GM23338 (cell line): ENCODE data around the gene TSHB. TPM values are rescaled to one million over a fixed set of nuclear protein-coding genes. Genes with fewer than 3 reads are reported as not detected.

Experiments used
- ATAC-seq: fragments of 200-7000 bp; cut with Tn5 transposase; 3 replicates; pipeline ENCODE4 v1.9.1; 2020
- DNase-seq: peaks from one replicate; pipeline ENCODE4 v3.0.0-alpha.2; 2015; ENCODE audit warnings: low spot score
- H2AFZ ChIP-seq: fragments of 200-600 bp; sonication (generic); 2 replicates; pipeline ENCODE4 v1.8.0; 2016; ENCODE audit warnings: antibody characterized with exemption, mild to moderate bottlenecking, moderate library complexity
- H3F3A ChIP-seq: fragments of 200-600 bp; sonication (generic); replicated peaks from 2 replicates; pipeline ENCODE4 v1.8.0; 2017; ENCODE audit warnings: antibody characterized with exemption, mixed run types, low read depth
- H3K27ac ChIP-seq: fragments of 200-600 bp; sonication (generic); 2 replicates; pipeline ENCODE4 v1.6.1; 2016; ENCODE audit warnings: low read depth
- H3K27me3 ChIP-seq: fragments of 200-600 bp; sonication (generic); 2 replicates; pipeline ENCODE4 v1.8.0; 2016; ENCODE audit warnings: mild to moderate bottlenecking, mixed run types, moderate library complexity; ENCODE audit not compliant: insufficient read depth
- H3K36me3 ChIP-seq: fragments of 200-600 bp; sonication (generic); 2 replicates; pipeline ENCODE4 v1.8.0; 2016; ENCODE audit warnings: mild to moderate bottlenecking; ENCODE audit not compliant: insufficient read depth
- H3K4me1 ChIP-seq: fragments of 200-600 bp; sonication (generic); 2 replicates; pipeline ENCODE4 v1.8.0; 2016; ENCODE audit warnings: mild to moderate bottlenecking, moderate library complexity; ENCODE audit not compliant: insufficient read depth
- H3K4me2 ChIP-seq: fragments of 200-600 bp; sonication (generic); 2 replicates; pipeline ENCODE4 v1.7.1; 2017; ENCODE audit warnings: mixed run types
- H3K4me3 ChIP-seq: fragments of 200-600 bp; sonication (generic); 2 replicates; pipeline ENCODE4 v1.6.1; 2016; ENCODE audit warnings: mixed run types
- H3K79me2 ChIP-seq: fragments of 200-600 bp; sonication (generic); replicated peaks from 2 replicates; pipeline ENCODE4 v1.8.0; 2017; ENCODE audit warnings: mild to moderate bottlenecking; ENCODE audit not compliant: insufficient read depth
- H3K9me2 ChIP-seq: fragments of 200-600 bp; sonication (generic); 2 replicates; pipeline ENCODE4 v1.8.0; 2017; ENCODE audit not compliant: insufficient read depth
- H4K20me1 ChIP-seq: fragments of 200-600 bp; sonication (generic); replicated peaks from 2 replicates; pipeline ENCODE4 v1.8.0; 2017; ENCODE audit warnings: mild to moderate bottlenecking; ENCODE audit not compliant: insufficient read depth
- H3K27ac Mint-ChIP-seq: 2 replicates; pipeline ENCODE4 v1.8.0; 2020; ENCODE audit warnings: inconsistent platforms, mild to moderate bottlenecking, moderate library complexity, mixed read lengths
- H3K27me3 Mint-ChIP-seq: 3 replicates; pipeline ENCODE4 v1.8.0; 2022; ENCODE audit warnings: low read depth, mild to moderate bottlenecking, moderate library complexity, mixed read lengths, inconsistent platforms; ENCODE audit not compliant: insufficient read depth, poor library complexity
- H3K36me3 Mint-ChIP-seq: 3 replicates; pipeline ENCODE4 v1.8.0; 2021; ENCODE audit warnings: low read depth, mild to moderate bottlenecking, inconsistent platforms, moderate library complexity, mixed read lengths
- H3K4me1 Mint-ChIP-seq: 3 replicates; pipeline ENCODE4 v1.8.0; 2020; ENCODE audit warnings: mild to moderate bottlenecking, inconsistent platforms, mixed read lengths
- H3K4me3 Mint-ChIP-seq: 3 replicates; pipeline ENCODE4 v1.8.0; 2021; ENCODE audit warnings: moderate library complexity, mild to moderate bottlenecking, inconsistent platforms, mixed read lengths
- H3K9me3 Mint-ChIP-seq: 3 replicates; pipeline ENCODE4 v1.8.0; 2020; ENCODE audit warnings: moderate library complexity, mild to moderate bottlenecking, inconsistent platforms, mixed read lengths
- CREB1 ChIP-seq: fragments of 250-450 bp; sonication (Bioruptor Pico); IDR thresholded peaks from 2 replicates; pipeline ENCODE4 v1.5.0; 2020; ENCODE audit warnings: low read depth, mild to moderate bottlenecking, moderate library complexity
- JUNB ChIP-seq: IDR thresholded peaks from one replicate; pipeline ENCODE4 v1.6.1; 2016; ENCODE audit warnings: antibody characterized with exemption; ENCODE audit not compliant: unreplicated experiment
- ZNF331 ChIP-seq: fragments of 250-450 bp; sonication (Bioruptor Pico); IDR thresholded peaks from 2 replicates; pipeline ENCODE4 v1.5.0; 2020; ENCODE audit warnings: low read depth, mild to moderate bottlenecking, moderate library complexity
- polyA plus RNA-seq: library from polyadenylated mRNA; unstranded; fragments of >200 nt; fragmentation: Nextera tagmentation; extraction: Ambion mirVana; gene quantifications from 2 replicates; pipeline ENCODE4 v1.2.1, GENCODE V29; 2016
- total RNA-seq: library from RNA; depleted of rRNA; stranded (reverse); fragments of >200 nt; shearing (Covaris generic); gene quantifications from 2 replicates; pipeline ENCODE4 v1.2.3, GENCODE V29; 2014; rRNA removed
- TF ChIP-seq, protein P1 (sequence below): IDR thresholded peaks from 2 replicates; pipeline ENCODE4 v1.6.1; 2016; ENCODE audit warnings: antibody characterized with exemption

TSHB gene
- total and polyA plus RNA-seq, 2 experiments from 2014 or later: not detected

DNA sequence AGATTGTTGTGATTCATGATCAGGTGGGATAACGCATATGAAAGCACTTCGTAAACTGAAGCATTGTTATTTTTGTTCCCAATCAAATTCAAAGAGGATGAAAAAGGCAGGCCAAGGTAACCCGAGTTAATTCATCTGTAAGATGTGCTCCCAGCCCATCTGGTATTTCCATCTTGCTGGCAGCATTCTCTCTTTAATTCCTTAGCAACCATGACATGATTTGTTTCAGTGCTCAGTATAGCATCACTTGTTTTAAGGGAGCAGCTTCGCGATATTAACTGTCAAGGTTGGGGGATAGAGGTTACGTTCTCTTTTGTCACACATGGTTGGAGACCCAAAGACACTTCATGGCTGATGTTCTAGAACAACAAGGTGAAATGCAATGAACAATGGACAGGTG, 53.3 kb downstream of the TSHB start:
- peak; percentile 19 for DNase-seq
- Mint-ChIP-seq H3K27ac (no peak overlapping the region), H3K27me3 (peaks cover 2% of the 10 kb centered on the region), H3K36me3 (no peaks in the 10 kb centered on the region), H3K9me3 (no peaks in the 10 kb centered on the region), H3K4me1 (peaks cover 35% of the 10 kb centered on the region), H3K4me3 (no peak overlapping the region)
- no peaks in the 10 kb centered on the region for H3K9me2 ChIP-seq
- peaks cover 17% of the 10 kb centered on the region; the same call in 1 of the 2 replicates for H4K20me1 ChIP-seq
- H3K4me1 ChIP-seq: peaks cover 23% of the 10 kb centered on the region
- no peak for TF ChIP-seq CREB1 (CRISPR knock-in tag)
- no peak for TF ChIP-seq JUNB
- TF ChIP-seq, protein P1, sequence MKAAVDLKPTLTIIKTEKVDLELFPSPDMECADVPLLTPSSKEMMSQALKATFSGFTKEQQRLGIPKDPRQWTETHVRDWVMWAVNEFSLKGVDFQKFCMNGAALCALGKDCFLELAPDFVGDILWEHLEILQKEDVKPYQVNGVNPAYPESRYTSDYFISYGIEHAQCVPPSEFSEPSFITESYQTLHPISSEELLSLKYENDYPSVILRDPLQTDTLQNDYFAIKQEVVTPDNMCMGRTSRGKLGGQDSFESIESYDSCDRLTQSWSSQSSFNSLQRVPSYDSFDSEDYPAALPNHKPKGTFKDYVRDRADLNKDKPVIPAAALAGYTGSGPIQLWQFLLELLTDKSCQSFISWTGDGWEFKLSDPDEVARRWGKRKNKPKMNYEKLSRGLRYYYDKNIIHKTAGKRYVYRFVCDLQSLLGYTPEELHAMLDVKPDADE: no peak
- TF ChIP-seq ZNF331 (CRISPR knock-in tag): no peak
- peaks cover 4% of the 10 kb centered on the region; the same call in 1 of the 2 replicates for H3K79me2 ChIP-seq
- H2AFZ ChIP-seq: no peak overlapping the region
- H3K4me2 ChIP-seq: peak overlapping the region; percentile 33; the same call in 1 of the 2 replicates
- no peaks in the 10 kb centered on the region for H3K27me3 ChIP-seq
- no peak for ATAC-seq
- no peaks in the 10 kb centered on the region for H3F3A ChIP-seq
- no peak overlapping the region for H3K4me3 ChIP-seq
- H3K27ac ChIP-seq: no peak overlapping the region
- H3K36me3 ChIP-seq: no peaks in the 10 kb centered on the region

Other genes with a start within 250 kb of the TSHB start
- gene SIKE1, start 249.1 kb upstream of the TSHB start, total RNA-seq: 74.0 and 90.4 TPM in 2 replicates
- 79.6 and 96.3 TPM in 2 replicates for gene SIKE1, start 249.1 kb upstream of the TSHB start, polyA plus RNA-seq
- 0.24 and 0.50 TPM in 2 replicates for gene SYCP1, start 175.0 kb upstream of the TSHB start, total RNA-seq
- 0.66 and 2.1 TPM in 2 replicates for gene SYCP1, start 175.0 kb upstream of the TSHB start, polyA plus RNA-seq
- 11.8 and 15.0 TPM in 2 replicates for gene TSPAN2, start 59.7 kb downstream of the TSHB start, total RNA-seq
- 9.4 and 11.2 TPM in 2 replicates for gene TSPAN2, start 59.7 kb downstream of the TSHB start, polyA plus RNA-seq